Measurements from ENCODE around the gene PAGE4.

The PAGE4 gene, protein sequence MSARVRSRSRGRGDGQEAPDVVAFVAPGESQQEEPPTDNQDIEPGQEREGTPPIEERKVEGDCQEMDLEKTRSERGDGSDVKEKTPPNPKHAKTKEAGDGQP

DNA sequence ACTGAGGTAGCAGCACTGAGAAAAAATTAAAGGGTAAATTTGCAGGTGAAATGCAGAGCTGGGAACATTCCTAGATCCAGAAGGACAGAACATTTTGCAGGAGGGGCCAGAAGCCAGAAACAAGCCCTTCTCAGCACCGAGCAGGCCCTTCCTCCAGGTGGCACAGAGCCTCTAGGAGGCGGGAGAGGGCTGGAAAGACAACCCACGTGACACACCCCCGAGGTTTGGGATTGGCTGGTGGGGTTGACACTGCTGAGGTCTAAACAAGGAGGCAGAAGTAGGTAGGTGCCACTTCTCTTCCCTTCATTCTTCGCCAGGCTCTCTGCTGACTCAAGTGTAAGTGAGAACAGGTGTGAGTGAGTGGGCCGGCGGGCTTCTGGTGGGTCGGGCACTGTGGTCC lies at the start of gene PAGE4:
Gene PAGE4 (plus strand): TSS at position 288 of the 400 bp plus-strand sequence. CDS start 1,126 bp downstream, outside the sequence.
- no peak for DNase-seq (ENCODE audit: low read depth in 1 of 2, low spot score in 1 of 2)

DNA sequence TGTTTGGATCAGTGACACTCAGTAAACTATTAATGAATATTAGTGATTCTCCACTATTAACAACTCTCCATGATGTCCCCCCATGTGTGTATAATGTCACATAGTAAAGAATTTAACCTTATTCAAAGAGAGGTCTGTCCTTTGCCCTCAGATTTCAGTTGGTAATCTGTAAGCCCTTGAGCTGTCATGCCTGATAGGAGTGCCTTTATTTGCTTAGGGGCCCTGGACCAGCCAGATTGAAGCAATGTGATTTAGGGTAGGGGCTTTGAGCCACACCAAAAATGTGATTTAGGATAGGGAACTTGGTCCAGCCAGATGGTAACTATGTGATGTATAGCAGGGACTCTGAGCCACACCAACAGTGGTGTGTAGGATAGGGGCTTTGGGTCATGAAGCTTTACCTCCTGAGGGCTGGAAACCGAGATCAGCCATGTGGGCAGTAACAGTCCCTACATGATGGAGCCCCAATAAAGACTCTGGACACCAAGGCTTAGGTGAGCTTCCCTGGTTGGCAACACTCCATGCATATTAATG lies 44.3 kb upstream of the PAGE4 start:
- no peak for DNase-seq (ENCODE audit: low read depth in 1 of 2, low spot score in 1 of 2)

DNA sequence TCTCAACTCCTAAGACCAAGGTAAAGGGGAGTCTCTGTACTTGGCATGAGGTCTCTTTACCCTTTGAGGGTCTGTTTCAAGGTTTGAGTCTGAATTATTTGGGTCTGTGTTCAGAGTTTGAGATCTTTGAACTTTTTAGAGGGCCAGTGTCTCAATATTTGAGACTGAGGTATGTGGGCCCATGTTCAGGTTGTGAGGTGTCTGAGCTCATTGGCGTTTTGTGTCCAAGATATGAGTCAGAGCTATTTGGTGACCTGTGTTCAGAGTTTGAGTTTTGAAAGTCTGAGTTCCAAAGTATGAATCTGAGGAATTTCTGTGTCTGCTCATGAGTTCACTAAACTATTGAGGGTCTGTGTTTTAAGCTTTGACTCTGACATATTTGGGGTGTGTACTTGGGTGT lies 36.7 kb upstream of the PAGE4 start:
- no peak for DNase-seq (ENCODE audit: low read depth in 1 of 2, low spot score in 1 of 2)

DNA sequence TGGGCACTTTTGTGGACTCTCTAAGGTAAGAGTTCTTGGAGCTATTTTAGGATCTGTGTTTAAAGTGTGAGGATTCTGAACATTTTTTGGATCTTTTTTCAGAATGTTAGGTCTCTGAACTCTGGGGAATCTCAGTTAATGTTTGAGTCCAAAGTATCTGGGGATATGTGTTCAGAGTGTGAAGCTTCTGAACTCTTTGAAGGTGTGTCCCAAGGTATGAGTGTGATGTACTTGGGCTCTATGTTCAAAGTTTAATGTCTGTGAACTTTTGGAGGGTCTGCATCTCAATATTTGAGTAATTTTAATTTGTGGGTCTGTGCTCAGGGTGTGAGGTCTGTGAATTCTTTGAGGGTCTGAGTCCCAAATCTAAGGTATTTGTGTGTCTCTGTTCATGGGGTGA lies 35.4 kb upstream of the PAGE4 start:
- no peak for DNase-seq (ENCODE audit: low read depth in 1 of 2, low spot score in 1 of 2)

DNA sequence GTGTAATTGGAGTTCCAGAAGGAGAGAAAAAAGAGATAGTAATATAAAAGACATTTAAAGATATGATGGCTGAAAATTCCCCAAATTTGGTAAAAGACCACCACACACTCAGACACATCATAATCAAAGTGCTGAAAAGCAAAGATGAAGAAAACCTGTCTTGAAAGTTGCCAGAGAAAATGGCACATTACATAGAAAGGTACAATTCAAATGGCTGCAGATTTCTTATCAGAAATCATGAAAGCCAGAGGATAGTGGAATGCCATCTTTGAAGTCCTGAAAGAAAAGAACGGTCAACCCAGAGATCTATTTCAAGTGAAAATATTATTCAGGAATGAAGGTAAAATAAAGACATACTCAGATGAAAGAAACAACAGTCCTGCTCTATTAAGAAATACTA lies 29.3 kb upstream of the PAGE4 start:
- DNase-seq (ENCODE audit: low read depth in 1 of 2, low spot score in 1 of 2) = no peak

DNA sequence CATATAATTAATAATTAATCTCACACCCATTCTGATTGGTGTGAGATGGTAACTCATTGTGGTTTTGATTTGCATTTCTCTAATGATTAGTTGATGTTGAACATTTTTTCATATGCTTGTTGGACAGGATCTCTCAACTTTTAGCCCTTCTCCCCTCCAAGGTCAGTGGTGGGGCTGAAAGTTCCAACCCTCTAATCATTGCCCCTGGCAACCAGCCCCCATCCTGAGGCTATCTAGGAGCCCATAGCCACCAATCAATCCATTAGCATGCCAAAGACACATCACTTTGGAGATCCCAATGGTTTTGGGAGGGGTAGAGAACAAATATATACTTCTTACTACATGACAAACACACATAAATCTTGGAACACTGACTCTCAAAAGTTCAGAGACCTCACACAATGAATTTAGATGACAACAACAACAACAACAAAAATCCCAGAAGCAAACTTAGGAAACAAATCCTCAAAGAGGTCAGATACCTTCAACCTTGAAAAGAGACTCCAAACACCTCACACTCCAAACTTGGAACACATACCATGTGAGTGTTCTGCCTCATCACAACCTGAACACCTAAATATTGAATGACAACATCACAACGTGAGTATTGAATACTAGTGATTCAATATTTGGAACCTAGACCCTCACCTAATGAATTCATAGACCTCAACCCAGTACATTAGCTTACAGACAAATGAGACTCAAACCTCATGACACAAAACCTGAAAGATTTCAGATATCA lies 19.0 kb upstream of the PAGE4 start:
- DNase-seq (ENCODE audit: low read depth in 1 of 2, low spot score in 1 of 2) = no peak

DNA sequence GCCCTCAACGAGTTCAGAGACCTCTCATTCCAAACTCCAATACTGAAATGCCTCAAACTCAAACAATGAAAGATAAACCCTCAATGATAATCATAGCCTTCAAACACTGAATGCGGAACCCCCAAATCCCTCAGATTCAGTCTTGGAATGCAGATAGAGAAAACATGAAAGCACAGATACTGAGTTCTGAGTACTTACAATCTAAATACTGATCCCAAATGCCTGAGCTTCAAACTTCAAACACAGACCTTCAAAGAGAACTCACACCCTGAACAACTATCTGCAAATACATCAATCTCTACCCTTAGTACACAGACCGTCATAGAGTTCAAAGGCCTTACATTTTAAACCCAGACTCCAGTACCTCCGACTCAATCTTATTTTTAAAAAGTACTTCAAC lies 16.9 kb upstream of the PAGE4 start:
- DNase-seq (ENCODE audit: low read depth in 1 of 2, low spot score in 1 of 2) = no peak

DNA sequence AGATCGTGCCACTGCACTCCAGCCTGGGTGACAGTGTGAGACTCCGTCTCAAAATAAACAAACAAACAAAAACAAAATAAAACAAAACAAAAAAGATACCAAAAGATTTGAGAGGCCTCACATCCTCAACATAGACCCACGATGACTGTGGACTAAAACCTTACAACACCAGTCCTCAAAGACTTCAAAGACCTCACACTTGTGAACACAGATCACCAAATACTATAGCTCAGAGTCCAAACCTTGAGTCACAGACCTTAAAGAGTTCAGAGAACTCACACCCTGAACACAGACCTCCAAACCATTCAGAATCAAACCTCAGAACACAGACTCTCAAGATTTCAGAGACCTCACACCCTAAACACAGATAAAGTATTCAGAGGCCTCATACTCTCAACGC lies 12.7 kb upstream of the PAGE4 start:
- DNase-seq (ENCODE audit: low read depth in 1 of 2, low spot score in 1 of 2) = no peak

DNA sequence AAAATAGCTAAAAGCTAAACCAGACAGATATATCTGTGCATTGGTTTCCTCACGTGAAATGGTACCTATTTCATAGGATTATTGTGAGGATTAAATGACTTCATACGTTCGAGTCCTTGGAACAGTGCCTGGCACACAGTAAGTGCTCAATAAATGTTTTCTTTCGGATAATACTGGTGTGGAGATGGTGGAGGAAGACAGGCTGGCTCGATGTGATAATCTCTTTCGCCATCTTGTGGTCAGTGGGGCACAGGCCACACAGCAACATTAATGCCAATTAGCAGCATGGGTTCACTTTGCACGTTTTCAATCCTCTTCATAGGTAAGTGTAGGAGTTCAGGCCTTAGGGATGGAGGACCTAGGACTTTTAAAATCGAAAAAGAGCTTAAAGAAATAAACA lies 9.3 kb downstream of the PAGE4 start:
- DNase-seq (ENCODE audit: low read depth in 1 of 2, low spot score in 1 of 2) = no peak

DNA sequence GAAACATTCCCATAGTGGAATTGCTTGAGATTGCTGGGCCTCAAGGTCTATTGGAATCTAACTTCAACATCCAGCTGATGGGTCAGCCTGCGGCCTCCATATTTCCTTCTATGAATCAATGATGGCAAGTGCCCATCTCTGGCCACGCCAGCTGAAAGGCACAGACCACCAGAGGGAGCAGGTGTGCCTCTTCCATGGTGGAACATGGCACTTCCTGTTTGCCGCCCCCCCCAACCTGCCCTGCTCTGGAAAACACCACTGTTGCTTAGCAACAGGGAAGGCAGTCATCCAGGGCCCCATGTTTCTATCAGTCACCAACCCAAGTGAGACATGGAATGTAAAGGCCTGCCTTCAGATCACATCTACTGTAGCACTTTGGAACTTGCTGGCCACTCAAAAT lies 11.6 kb downstream of the PAGE4 start:
- DNase-seq (ENCODE audit: low read depth in 1 of 2, low spot score in 1 of 2) = peak in 1 of 2 donors; percentile 27

DNA sequence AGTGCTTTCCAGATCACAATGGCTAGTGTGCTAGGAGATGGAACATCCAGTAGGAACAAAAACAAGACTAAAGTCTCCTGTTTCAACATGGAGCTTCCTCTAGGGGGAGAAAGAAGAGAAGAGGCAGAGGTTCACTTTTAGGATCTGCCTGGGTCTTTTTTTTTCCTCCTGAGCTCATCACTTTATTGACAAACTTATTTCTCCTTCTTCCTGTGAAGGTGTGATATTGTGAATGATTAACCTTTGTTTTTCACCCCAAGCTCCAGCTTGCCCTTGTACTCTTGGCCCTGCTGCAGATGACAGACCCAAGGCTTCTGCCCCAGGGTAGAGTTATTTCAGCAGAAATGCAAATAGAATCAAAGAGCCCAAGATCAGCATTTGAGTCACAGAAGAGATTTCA lies 13.5 kb downstream of the PAGE4 start:
- no peak for DNase-seq (ENCODE audit: low read depth in 1 of 2, low spot score in 1 of 2)

DNA sequence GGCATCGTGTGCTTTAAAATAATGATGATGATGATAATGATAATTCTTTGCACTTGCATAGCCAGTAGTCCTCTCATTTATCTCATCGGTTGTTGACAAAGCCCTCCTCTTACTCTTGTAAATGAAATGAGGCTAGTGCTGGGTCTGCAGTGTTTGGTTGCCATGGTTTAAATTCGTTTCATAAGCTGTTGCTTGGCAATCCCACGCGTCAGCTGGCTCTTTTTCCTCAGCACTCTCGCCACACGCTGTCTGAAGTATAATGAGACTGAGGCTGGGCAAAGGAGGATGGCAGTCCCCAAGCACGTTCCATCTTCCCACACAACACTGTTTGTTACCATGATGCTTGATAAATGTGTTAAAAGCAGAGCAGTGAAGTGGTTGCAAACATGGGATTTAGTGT lies 15.5 kb downstream of the PAGE4 start:
- DNase-seq (ENCODE audit: low read depth in 1 of 2, low spot score in 1 of 2) = no peak

DNA sequence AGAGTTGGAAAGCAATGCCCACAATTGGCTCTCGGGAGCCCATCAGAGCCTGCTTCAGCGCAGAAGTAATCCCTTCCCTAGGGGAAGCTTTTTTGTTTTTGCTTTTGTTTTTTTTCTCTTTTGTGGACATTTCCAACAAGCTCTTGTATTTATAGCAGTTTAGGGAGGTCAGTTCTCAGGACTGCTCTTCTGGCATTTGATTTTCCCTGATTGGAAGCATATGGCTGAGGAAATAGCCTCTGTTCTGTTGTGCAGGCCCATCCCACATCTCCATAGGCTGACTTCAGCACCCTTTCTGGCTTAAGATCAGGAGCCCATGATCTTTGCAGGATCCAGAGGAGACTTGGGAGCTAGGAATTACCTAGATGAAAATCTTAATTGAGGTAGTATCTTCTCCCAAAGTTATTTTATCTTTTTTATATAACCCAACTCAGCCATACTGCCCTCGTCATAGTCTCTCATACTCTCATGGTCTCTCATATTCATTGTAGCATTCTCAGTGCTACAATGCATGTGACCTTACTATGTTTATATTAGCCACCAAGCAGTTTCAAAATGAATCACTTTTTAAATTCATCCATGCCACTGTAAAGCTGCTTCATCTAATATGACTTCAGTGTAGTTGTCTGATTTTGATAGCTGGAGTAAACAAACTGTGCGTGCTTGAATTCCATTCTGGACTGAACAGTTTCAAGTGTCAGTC lies 16.7 kb downstream of the PAGE4 start:
- DNase-seq (ENCODE audit: low read depth in 1 of 2, low spot score in 1 of 2) = no peak

DNA sequence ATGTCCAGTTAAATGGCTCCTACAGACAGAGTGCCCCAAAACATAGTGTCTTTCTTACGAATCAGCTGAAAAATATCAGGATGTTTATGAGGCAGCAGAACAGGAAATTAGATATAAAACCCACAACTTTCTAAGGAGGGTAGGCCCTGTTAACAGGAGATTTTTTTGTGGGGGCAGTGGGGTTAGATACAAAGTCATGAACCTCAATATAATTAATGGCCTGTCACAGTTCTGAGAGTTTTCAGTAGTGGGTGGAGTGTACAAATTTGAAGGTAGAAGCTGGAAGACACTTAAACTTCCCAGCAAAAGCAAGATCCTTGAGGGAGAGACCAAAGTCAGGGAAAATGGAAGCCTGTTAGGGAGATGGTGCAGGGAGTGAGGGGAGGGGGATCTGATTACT lies 17.4 kb downstream of the PAGE4 start:
- DNase-seq (ENCODE audit: low read depth in 1 of 2, low spot score in 1 of 2) = no peak

DNA sequence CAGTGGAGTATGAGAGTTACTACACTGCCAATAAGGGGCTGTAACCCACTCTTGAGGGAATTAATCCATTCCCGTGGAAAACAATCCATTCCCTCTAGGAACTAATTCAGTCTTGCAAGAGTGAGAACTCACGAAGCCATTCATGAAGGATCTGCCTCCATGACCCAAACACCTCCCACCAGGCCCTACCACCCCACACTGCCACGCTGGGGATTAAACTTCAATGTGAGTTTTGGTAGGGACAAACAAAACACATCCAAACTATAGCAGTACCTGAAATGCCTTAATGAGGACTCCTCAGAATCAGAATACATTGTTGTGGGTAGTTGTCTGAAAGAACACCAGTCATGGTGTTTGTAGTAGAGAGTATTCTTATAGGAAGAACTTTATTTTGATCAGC lies 19.2 kb downstream of the PAGE4 start:
- DNase-seq (ENCODE audit: low read depth in 1 of 2, low spot score in 1 of 2) = no peak

DNA sequence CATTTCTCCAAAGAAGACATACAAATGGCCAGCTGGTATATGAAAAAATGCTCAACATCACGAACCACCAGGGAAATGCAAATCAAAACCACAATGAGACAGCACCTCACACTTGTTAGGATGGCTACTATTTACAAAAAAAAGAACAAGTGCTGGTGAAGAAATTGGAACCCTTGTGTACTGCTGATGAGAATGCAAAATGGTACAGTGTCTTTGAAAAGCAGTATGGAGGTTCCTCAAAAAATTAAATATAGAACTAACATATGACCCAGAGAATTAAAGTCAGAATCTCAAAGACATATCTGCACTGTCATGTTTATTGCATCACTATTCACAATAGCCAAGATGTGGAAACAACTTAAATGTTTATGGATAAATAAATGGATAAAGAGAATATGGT lies 20.9 kb downstream of the PAGE4 start:
- no peak for DNase-seq (ENCODE audit: low read depth in 1 of 2, low spot score in 1 of 2)

DNA sequence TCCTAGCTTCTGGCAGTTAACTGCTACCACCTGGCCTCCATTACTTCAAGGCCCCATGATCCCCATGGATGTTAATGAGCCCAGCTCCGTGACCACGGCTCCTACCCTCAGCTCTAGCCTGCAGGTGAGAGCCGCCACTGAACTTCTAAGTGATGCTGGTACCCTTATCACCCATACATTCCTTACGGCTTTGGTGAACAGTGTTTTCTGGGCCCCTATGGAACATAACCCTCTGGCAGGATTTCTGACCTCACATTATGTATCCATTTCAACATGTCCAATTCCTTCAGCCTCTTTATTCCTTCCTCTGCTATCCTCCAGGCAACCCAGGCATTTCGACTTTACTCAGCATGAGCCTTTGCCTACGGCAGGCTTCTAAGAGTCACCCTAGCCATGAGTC lies 24.6 kb downstream of the PAGE4 start:
- no peak for DNase-seq (ENCODE audit: low read depth in 1 of 2, low spot score in 1 of 2)

DNA sequence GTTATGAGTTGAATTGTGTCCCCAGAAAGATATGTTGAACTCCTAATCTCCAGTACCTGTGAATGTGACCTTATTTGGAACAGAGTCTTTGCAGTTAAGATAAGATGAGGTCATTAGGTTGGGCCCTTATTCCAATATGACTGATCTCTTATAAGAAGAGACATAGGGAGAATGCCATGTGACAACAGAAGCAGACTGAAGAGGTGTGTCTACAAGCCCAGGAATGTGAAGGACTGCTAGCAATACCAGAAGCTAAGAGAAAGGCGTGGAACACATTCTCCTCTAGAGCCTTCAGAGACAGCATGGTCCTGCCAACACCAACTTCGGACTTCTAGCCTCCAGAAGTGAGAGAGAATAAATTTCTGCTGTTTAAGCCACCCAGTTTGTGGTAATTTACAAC lies 27.7 kb downstream of the PAGE4 start:
- no peak for DNase-seq (ENCODE audit: low read depth in 1 of 2, low spot score in 1 of 2)

DNA sequence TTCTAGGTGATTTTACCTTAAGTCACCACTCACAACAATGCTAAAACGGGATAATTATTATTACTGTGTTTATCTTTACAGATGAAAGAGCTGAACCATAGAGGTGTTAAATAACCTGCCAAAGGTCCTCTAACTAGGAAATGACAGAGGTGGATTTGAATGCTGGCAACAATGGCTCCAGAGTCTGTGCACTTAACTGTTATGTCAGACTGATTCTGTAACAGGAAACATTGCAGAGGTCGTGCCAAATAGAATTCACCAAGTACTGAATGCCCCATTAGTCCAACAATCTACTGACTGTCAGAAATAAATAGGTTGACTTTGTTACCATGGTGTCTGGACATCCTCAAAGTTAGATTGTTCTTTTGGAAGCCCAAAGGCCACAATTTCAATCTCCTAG lies 29.2 kb downstream of the PAGE4 start:
- no peak for DNase-seq (ENCODE audit: low read depth in 1 of 2, low spot score in 1 of 2)

DNA sequence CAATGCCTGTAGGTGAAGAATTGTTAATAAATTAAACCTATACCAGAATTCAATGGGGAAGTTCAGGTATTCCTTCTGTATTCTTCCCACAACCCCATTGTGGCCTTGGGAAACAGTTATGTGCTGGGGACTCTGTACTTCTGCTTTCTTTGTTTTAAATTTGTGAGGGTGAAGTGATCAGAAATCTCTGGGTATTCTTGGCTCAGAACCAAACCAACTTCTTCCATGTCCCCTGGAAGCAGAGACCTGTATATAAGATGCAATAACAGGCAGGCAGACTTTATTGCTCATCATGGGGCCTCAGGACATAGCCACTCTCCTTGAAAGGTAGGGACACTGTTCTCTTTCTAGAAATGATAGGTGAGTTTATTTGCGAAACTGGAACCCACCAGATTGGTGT lies 30.4 kb downstream of the PAGE4 start:
- DNase-seq (ENCODE audit: low read depth in 1 of 2, low spot score in 1 of 2) = no peak

DNA sequence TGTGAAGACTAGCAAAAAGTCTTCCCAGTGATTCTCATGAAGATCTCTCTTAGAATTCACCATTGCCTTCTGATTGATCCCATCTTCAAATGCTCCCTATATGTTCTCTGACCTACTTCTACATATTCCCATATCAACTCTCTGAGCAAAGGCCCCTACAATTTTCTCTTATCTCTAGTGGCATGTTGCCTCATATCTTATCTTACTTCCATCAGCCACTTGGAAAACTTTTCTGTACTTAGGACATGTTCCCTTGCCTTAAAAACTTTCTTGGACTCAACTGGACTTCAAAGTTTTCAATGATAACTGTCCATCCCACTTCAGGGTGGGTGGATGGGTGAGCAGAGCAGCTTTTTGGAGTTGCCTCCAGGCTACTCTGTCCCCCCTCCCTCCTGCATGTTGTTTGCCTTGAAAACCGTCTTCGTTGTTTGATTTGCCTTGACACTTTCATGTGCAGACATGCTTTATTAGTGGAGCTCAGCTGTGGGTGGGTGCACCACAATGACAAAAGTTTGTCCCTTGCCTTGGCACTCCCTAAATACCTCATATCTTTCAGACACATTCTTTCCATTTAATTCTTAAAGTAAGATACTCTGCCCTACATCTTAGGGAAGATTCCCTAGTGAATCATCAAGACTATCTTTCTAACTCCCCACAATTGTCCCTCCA lies 31.9 kb downstream of the PAGE4 start:
- DNase-seq (ENCODE audit: low read depth in 1 of 2, low spot score in 1 of 2) = no peak

DNA sequence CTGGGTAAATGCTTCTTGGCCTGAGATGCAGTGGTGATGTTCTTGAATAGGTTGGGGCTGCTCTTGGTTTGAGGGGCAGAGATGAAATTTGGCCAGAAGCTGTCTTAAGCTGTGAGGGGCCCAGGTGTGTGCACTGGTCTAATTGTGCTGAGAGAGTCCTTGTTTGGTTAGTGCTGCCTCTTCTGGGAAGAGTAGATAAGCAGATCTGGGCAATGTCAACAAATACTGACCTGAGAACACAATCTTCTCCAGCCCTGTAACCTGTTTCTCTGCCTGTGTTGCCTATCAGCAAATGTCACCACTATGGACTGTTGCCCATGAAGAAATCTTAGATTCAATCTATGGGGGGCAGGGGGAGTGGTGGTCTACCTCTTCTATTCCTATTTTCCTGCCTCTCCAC lies 33.0 kb downstream of the PAGE4 start:
- DNase-seq (ENCODE audit: low read depth in 1 of 2, low spot score in 1 of 2) = no peak

All from activated CD4-positive, alpha-beta T cell treated with anti-CD3 and anti-CD28 coated beads, Interleukin-2, amount 50 U/mL, for 24 hours (primary cell).